Kidney (tissue), 14 donors: ENCODE results near the gene CD59. TPM values are rescaled to one million over a fixed set of nuclear protein-coding genes. Genes with fewer than 3 reads are reported as not detected.
"Not testable (repeated sequence)": the region's sequence is repeated elsewhere in the genome, so short reads cannot be mapped to it uniquely, and the experiment has no call there.

ENCODE experiments used
- DNase-seq, 5 donors: peaks; one replicate each; pipeline ENCODE4 v3.0.0-alpha.2; 2013 to 2020
- FAIRE-seq: peaks from 2 replicates; lab custom pipeline; 2012; peaks lifted over from hg19 to GRCh38; lab: Jason Lieb, UNC
- H3K27ac ChIP-seq, 2 donors: one replicate each; pipeline ENCODE4 v1.7.0; 2013; ENCODE audit warnings: low read depth in 2 of 2, low read length in 2 of 2, inconsistent platforms in 1 of 2
- H3K27me3 ChIP-seq: one replicate; pipeline ENCODE4 v1.7.1; 2013; ENCODE audit warnings: low read length, inconsistent platforms; ENCODE audit not compliant: control insufficient read depth, insufficient read depth
- H3K36me3 ChIP-seq, 3 donors: one replicate each; pipeline versions ENCODE4 v1.7.0 to v1.7.1; 2013; ENCODE audit warnings: low read length in 3 of 3, control low read depth in 1 of 3, inconsistent platforms in 1 of 3; ENCODE audit not compliant: insufficient read depth in 3 of 3, control insufficient read depth in 2 of 3
- H3K4me1 ChIP-seq, 3 donors: one replicate each; pipeline versions ENCODE4 v1.7.0 to v1.7.1; 2013; ENCODE audit warnings: low read length in 3 of 3, inconsistent platforms in 1 of 3, low read depth in 1 of 3; ENCODE audit not compliant: control insufficient read depth in 2 of 3, insufficient read depth in 2 of 3
- H3K4me3 ChIP-seq, 3 donors: one replicate each; pipeline versions ENCODE4 v1.7.0 to v1.8.1; 2013; ENCODE audit warnings: low read length in 3 of 3, control low read depth in 1 of 3, inconsistent platforms in 1 of 3
- H3K9ac ChIP-seq, 3 donors: one replicate each; pipeline versions ENCODE4 v1.7.0 to v1.7.1; 2013; ENCODE audit warnings: low read length in 3 of 3, control low read depth in 1 of 3, inconsistent platforms in 1 of 3
- H3K9me3 ChIP-seq, 3 donors: one replicate each; pipeline versions ENCODE4 v1.7.0 to v1.7.1; 2013; ENCODE audit warnings: low read length in 3 of 3, control low read depth in 1 of 3, inconsistent platforms in 1 of 3; ENCODE audit not compliant: control insufficient read depth in 2 of 3, insufficient read depth in 1 of 3
- CTCF ChIP-seq: IDR thresholded peaks from 3 replicates; pipeline ENCODE4 v1.5.1; 2012; ENCODE audit warnings: mild to moderate bottlenecking, moderate library complexity, borderline replicate concordance; ENCODE audit not compliant: insufficient read depth; ENCODE audit errors: extremely low read depth
- intact Hi-C: fragments of 100-400 bp; cut with DNase I; formaldehyde crosslinking; loops from one replicate; pipeline ENCODE4 v1.11.1; 2022
- polyA plus RNA-seq: library from polyadenylated mRNA; stranded (reverse); fragments of 350-450 nt; fragmentation: Illumina TruSeq; extraction: RNeasy Lipid Tissue Mini Kit (QIAGEN cat#74804); gene quantifications from one replicate; pipeline ENCODE4 v1.2.3, GENCODE V29; 2014; ENCODE audit warnings: low read depth, low replicate concordance; ENCODE audit not compliant: insufficient read depth
- total RNA-seq: library from RNA; stranded (reverse); fragmentation: NEBNext Ultra II Directional; extraction: Animal tissue kit (Norgen Biotek cat#: 25700); gene quantifications from one replicate; pipeline ENCODE4 v1.2.1, GENCODE V29; 2021
- donor health status: control.
- donor health status: control.
- donor health status: control.
- donor health status: control.
- donor health status: control.
- donor health status: DM: yes; HTN: yes; CAD: no.
- donor health status: Normal renal cell carcinoma (clear cell type).

CD59 gene
- total and polyA plus RNA-seq, 2 donors from 2014 or later = 559 to 1,010 TPM

- no peaks in the 10 kb centered on the region for H3K9me3 ChIP-seq
- TF ChIP-seq CTCF = no peak
Measured at GRCh38 chr11:33712436-33712835, 23.8 kb downstream of the CD59 start.

DNA sequence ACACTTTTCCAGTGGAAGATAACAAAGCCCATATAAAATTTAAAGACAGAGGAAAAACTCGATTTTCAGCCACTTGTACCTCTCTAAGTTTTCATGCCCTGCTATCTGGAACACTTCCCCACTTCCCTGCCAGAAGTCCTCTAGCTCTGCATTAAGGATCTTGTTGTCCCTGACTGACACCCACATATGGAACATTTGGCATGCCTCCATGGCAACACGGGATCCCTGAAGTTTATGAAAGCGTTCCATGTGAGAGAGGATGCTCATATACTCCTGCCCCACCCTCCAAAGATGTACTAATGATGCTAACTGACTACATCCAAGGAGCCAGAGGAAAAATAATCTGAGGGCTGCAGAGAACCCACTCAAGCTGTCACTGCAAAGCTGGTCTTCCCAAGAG is 26.8 kb downstream of the CD59 start:
- Histone ChIP-seq H3K9ac (no peak overlapping the region), H3K4me1 (peaks cover 0 to 50% (median 12%) of the 10 kb centered on the region in 3 donors), H3K27ac (no peak overlapping the region), H3K9me3 (no peaks in the 10 kb centered on the region), H3K36me3 (peaks cover 4 to 30% (median 23%) of the 10 kb centered on the region in 3 donors), H3K27me3 (no peaks in the 10 kb centered on the region), H3K4me3 (no peak overlapping the region)
- no peak for DNase-seq
- no peak for TF ChIP-seq CTCF
- no peak for FAIRE-seq
- intact Hi-C loops = no loop called here

More at GRCh38 chr11:33712436-33712835, 23.8 kb downstream of the CD59 start:
- Histone ChIP-seq H3K9ac (peak overlapping the region in 1 of 3 donors; percentile 0), H3K36me3 (peaks cover 4 to 40% (median 34%) of the 10 kb centered on the region in 3 donors), H3K27ac (peak overlapping the region; percentile 20 to 78), H3K4me3 (no peak overlapping the region), H3K27me3 (no peaks in the 10 kb centered on the region), H3K4me1 (peaks cover 0 to 28% (median 7%) of the 10 kb centered on the region in 3 donors)
- intact Hi-C loops = no loop called here
- no peak for FAIRE-seq
- DNase-seq = no peak

- Histone ChIP-seq H3K9ac (no peak overlapping the region), H3K36me3 (peaks cover 4 to 30% (median 22%) of the 10 kb centered on the region in 3 donors), H3K9me3 (no peaks in the 10 kb centered on the region), H3K4me3 (no peak overlapping the region), H3K27me3 (no peaks in the 10 kb centered on the region), H3K27ac (no peak overlapping the region), H3K4me1 (peaks cover 0 to 53% (median 15%) of the 10 kb centered on the region in 3 donors)
- FAIRE-seq (no peak), DNase-seq (no peak)
- no peak for TF ChIP-seq CTCF
- intact Hi-C loops = no loop called here
Measured at GRCh38 chr11:33708985-33709384, 27.2 kb downstream of the CD59 start.

GRCh38 chr11:33707831-33708230 is 28.4 kb downstream of the CD59 start:
- H3K4me3 ChIP-seq, H3K9me3 ChIP-seq, DNase-seq, FAIRE-seq, H3K27me3 ChIP-seq, H3K9ac ChIP-seq, intact Hi-C loops: not testable (repeated sequence)
- peaks cover 0 to 53% (median 19%) of the 10 kb centered on the region in 3 donors for H3K4me1 ChIP-seq
- H3K27ac ChIP-seq = peak overlapping the region in 1 of 2 donors; percentile 56
- peaks cover 4 to 30% (median 18%) of the 10 kb centered on the region in 3 donors for H3K36me3 ChIP-seq
